ENCODE results near the gene DST. TPM values are rescaled to one million over a fixed set of nuclear protein-coding genes. Genes with fewer than 3 reads are reported as not detected.

DST gene
- total and polyA plus RNA-seq, 2 of the 8 experiments (the other 6 are each of a cell fraction or from before 2014, with no cell fraction given), result 49.4 to 116 TPM

GRCh38 chr6:56509031-56509430, 133.7 kb downstream of the DST start (continued):
- no peak for TF ChIP-seq RNF2 (IDR thresholded peaks at IDR 0.05; ENCODE audit: borderline replicate concordance, low read depth, low read length, missing control alignments, poor library complexity, severe bottlenecking)
- no peak for TF ChIP-seq TAF7 (optimal IDR thresholded peaks at IDR 0.05; ENCODE audit: borderline replicate concordance, low read depth, low read length)
- no peak for TF ChIP-seq SRF (IDR thresholded peaks at IDR 0.05; ENCODE audit: low read depth, low read length)
- no peak for TF ChIP-seq BACH1 (IDR thresholded peaks at IDR 0.05; ENCODE audit: low read length)
